Astrocyte (in vitro differentiated cells and primary cell): ENCODE data around the gene GALNT17. TPM values are rescaled to one million over a fixed set of nuclear protein-coding genes. Genes with fewer than 3 reads are reported as not detected.

Source experiments
- DNase-seq: peaks from one replicate; pipeline ENCODE4 v3.0.0-alpha.2; 2010; ENCODE audit warnings: low read depth
- FAIRE-seq: peaks from 2 replicates; lab custom pipeline; 2011; peaks lifted over from hg19 to GRCh38; lab: Jason Lieb, UNC
- H2AFZ ChIP-seq: 2 replicates; pipeline ENCODE4 v1.6.0; 2012; ENCODE audit warnings: low read depth, low read length, inconsistent platforms
- H3K27ac ChIP-seq: 2 replicates; pipeline ENCODE4 v1.5.1; 2011; ENCODE audit warnings: low read depth, low read length, inconsistent platforms
- H3K27me3 ChIP-seq: 2 replicates; pipeline ENCODE4 v1.6.0; 2011; ENCODE audit warnings: low read length, inconsistent platforms; ENCODE audit not compliant: insufficient read depth
- H3K36me3 ChIP-seq: 2 replicates; pipeline ENCODE4 v1.5.1; 2011; ENCODE audit warnings: low read length, inconsistent platforms; ENCODE audit not compliant: insufficient read depth
- H3K4me1 ChIP-seq: 2 replicates; pipeline ENCODE4 v1.5.1; 2011; ENCODE audit warnings: low read length, inconsistent platforms; ENCODE audit not compliant: insufficient read depth
- H3K4me2 ChIP-seq: 2 replicates; pipeline ENCODE4 v1.6.0; 2012; ENCODE audit warnings: low read length, inconsistent platforms
- H3K4me3 ChIP-seq: 2 replicates; pipeline ENCODE4 v1.5.1; 2011; ENCODE audit warnings: low read depth, mild to moderate bottlenecking, low read length, inconsistent platforms; ENCODE audit not compliant: insufficient read depth
- H3K79me2 ChIP-seq: 2 replicates; pipeline ENCODE4 v1.6.0; 2012; ENCODE audit warnings: mild to moderate bottlenecking, low read length, inconsistent platforms; ENCODE audit not compliant: insufficient read depth
- H3K9ac ChIP-seq: 2 replicates; pipeline ENCODE4 v1.6.0; 2012; ENCODE audit warnings: mild to moderate bottlenecking, low read length, inconsistent platforms
- H3K9me3 ChIP-seq: 2 replicates; pipeline ENCODE4 v1.5.1; 2012; ENCODE audit warnings: low read depth, mild to moderate bottlenecking, low read length, inconsistent platforms; ENCODE audit not compliant: insufficient read depth
- H4K20me1 ChIP-seq: 2 replicates; pipeline ENCODE4 v1.6.0; 2012; ENCODE audit warnings: low read length, inconsistent platforms; ENCODE audit not compliant: insufficient read depth
- H3K27ac Mint-ChIP-seq: one replicate; pipeline ENCODE4 v1.8.0; 2021; ENCODE audit warnings: mild to moderate bottlenecking, mixed read lengths; ENCODE audit not compliant: unreplicated experiment
- H3K27me3 Mint-ChIP-seq: one replicate; pipeline ENCODE4 v1.8.0; 2021; ENCODE audit warnings: low read depth, mixed read lengths; ENCODE audit not compliant: unreplicated experiment
- H3K36me3 Mint-ChIP-seq: one replicate; pipeline ENCODE4 v1.8.0; 2021; ENCODE audit warnings: low read depth, mixed read lengths; ENCODE audit not compliant: unreplicated experiment
- H3K4me1 Mint-ChIP-seq: one replicate; pipeline ENCODE4 v1.8.0; 2021; ENCODE audit warnings: low read depth, mixed read lengths; ENCODE audit not compliant: unreplicated experiment
- H3K4me3 Mint-ChIP-seq: one replicate; pipeline ENCODE4 v1.8.0; 2021; ENCODE audit warnings: mild to moderate bottlenecking, moderate library complexity, mixed read lengths; ENCODE audit not compliant: unreplicated experiment
- H3K9me3 Mint-ChIP-seq: one replicate; pipeline ENCODE4 v1.8.0; 2021; ENCODE audit warnings: mild to moderate bottlenecking, mixed read lengths; ENCODE audit not compliant: unreplicated experiment
- CTCF ChIP-seq: IDR thresholded peaks from 2 replicates; pipeline ENCODE4 v1.5.1; 2011; ENCODE audit warnings: low read depth, mild to moderate bottlenecking, inconsistent platforms, low read length, moderate library complexity; ENCODE audit not compliant: insufficient read depth
- EZH2 ChIP-seq: IDR thresholded peaks from 2 replicates; pipeline ENCODE4 v1.6.1; 2012; ENCODE audit warnings: mild to moderate bottlenecking, low read length, inconsistent platforms; ENCODE audit not compliant: insufficient read depth
- total RNA-seq: library from RNA; stranded (reverse); gene quantifications from 2 replicates; pipeline ENCODE4 v1.2.1, GENCODE V29; 2021

Gene GALNT17
- total RNA-seq, 1 donor from 2014 or later: 7.8 TPM

- Mint-ChIP-seq H3K36me3 (peaks cover 3% of the 10 kb centered on the region), H3K9me3 (peaks cover 8% of the 10 kb centered on the region), H3K4me1 (no peaks in the 10 kb centered on the region), H3K27me3 (no peaks in the 10 kb centered on the region), H3K27ac (no peak overlapping the region), H3K4me3 (no peak overlapping the region)
- FAIRE-seq: no peak
- H3K4me3 ChIP-seq: no peak overlapping the region
- no peaks in the 10 kb centered on the region for H3K9me3 ChIP-seq
- no peaks in the 10 kb centered on the region for H3K36me3 ChIP-seq
- no peaks in the 10 kb centered on the region for H4K20me1 ChIP-seq
- no peak for DNase-seq
- no peaks in the 10 kb centered on the region for H3K79me2 ChIP-seq
- no peak overlapping the region for H3K27ac ChIP-seq
- no peaks in the 10 kb centered on the region for H3K4me1 ChIP-seq
- no peak overlapping the region for H3K9ac ChIP-seq
- no peak overlapping the region for H2AFZ ChIP-seq
- no peak overlapping the region for H3K4me2 ChIP-seq
- no peaks in the 10 kb centered on the region for H3K27me3 ChIP-seq
- no peak for TF ChIP-seq EZH2
- TF ChIP-seq CTCF: no peak
Measured at GRCh38 chr7:71191771-71192170, 59.8 kb downstream of the GALNT17 start.

GRCh38 chr7:71193099-71193810, 61.3 kb downstream of the GALNT17 start:
- H3K79me2 ChIP-seq: no peaks in the 10 kb centered on the region
- H3K27ac Mint-ChIP-seq: no peak overlapping the region

GRCh38 chr7:71198391-71198790, 66.4 kb downstream of the GALNT17 start:
- peaks cover 1% of the 10 kb centered on the region for H3K36me3 Mint-ChIP-seq
- H3K9me3 Mint-ChIP-seq: no peaks in the 10 kb centered on the region
- no peaks in the 10 kb centered on the region for H3K79me2 ChIP-seq
- no peak overlapping the region for H3K4me3 Mint-ChIP-seq
- no peak overlapping the region for H3K4me3 ChIP-seq
- H3K4me2 ChIP-seq: no peak overlapping the region
- H3K9ac ChIP-seq: no peak overlapping the region
- H3K36me3 ChIP-seq: no peaks in the 10 kb centered on the region
- H3K27me3 Mint-ChIP-seq: no peaks in the 10 kb centered on the region
- H4K20me1 ChIP-seq: no peaks in the 10 kb centered on the region
- H3K27me3 ChIP-seq: no peaks in the 10 kb centered on the region
- no peaks in the 10 kb centered on the region for H3K9me3 ChIP-seq
- TF ChIP-seq EZH2: no peak
- no peak for TF ChIP-seq CTCF
- H3K27ac Mint-ChIP-seq: no peak overlapping the region
- DNase-seq (no peak), FAIRE-seq (no peak)
- H3K4me1 ChIP-seq: no peaks in the 10 kb centered on the region
- no peak overlapping the region for H3K27ac ChIP-seq
- no peak overlapping the region for H2AFZ ChIP-seq
- H3K4me1 Mint-ChIP-seq: no peaks in the 10 kb centered on the region

More at GRCh38 chr7:71193099-71193810, 61.3 kb downstream of the GALNT17 start:
- no peak overlapping the region for H3K4me2 ChIP-seq
- H3K4me1 ChIP-seq: no peaks in the 10 kb centered on the region
- no peaks in the 10 kb centered on the region for H3K9me3 ChIP-seq
- no peaks in the 10 kb centered on the region for H4K20me1 ChIP-seq
- no peak overlapping the region for H3K9ac ChIP-seq
- FAIRE-seq: no peak
- TF ChIP-seq EZH2: no peak
- no peak overlapping the region for H3K4me3 ChIP-seq
- no peak overlapping the region for H2AFZ ChIP-seq
- no peaks in the 10 kb centered on the region for H3K36me3 ChIP-seq
- H3K36me3 Mint-ChIP-seq: peaks cover 3% of the 10 kb centered on the region
- no peaks in the 10 kb centered on the region for H3K27me3 Mint-ChIP-seq
- no peaks in the 10 kb centered on the region for H3K27me3 ChIP-seq
- H3K4me3 Mint-ChIP-seq: no peak overlapping the region
- H3K4me1 Mint-ChIP-seq: no peaks in the 10 kb centered on the region
- peaks cover 8% of the 10 kb centered on the region for H3K9me3 Mint-ChIP-seq
- DNase-seq: no peak
- H3K27ac ChIP-seq: no peak overlapping the region
